HG02759 (cell line): Measurements from ENCODE around the gene PTPRD.

Experiments
- ATAC-seq: cut with Tn5 transposase; IDR thresholded peaks from one replicate; pipeline ENCODE4 v1.9.1; 2021; ENCODE audit warnings: mild to moderate bottlenecking, moderate library complexity; ENCODE audit not compliant: unreplicated experiment

The PTPRD gene

GRCh38 chr9:9670454-9670853 lies 942.3 kb downstream of the PTPRD start:
- no peak for ATAC-seq

- no peak for ATAC-seq
Observed at GRCh38 chr9:9645006-9645405, 967.8 kb downstream of the PTPRD start.

GRCh38 chr9:9631284-9631683 lies 981.5 kb downstream of the PTPRD start:
- ATAC-seq: peak; percentile 68

- no peak for ATAC-seq
Observed at GRCh38 chr9:9625248-9625647, 987.6 kb downstream of the PTPRD start.

GRCh38 chr9:9623506-9623905 lies 989.3 kb downstream of the PTPRD start:
- no peak for ATAC-seq

- no peak for ATAC-seq
Observed at GRCh38 chr9:9621355-9621940, 991.4 kb downstream of the PTPRD start.

GRCh38 chr9:9620736-9621135 lies 992.1 kb downstream of the PTPRD start:
- ATAC-seq: no peak

GRCh38 chr9:9615086-9615485 lies 997.7 kb downstream of the PTPRD start:
- ATAC-seq: no peak

GRCh38 chr9:9614607-9615006 lies 998.2 kb downstream of the PTPRD start:
- ATAC-seq: no peak

- no peak for ATAC-seq
Observed at GRCh38 chr9:9612755-9613154, 1000.0 kb downstream of the PTPRD start.

GRCh38 chr9:9612270-9612669 lies 1000.5 kb downstream of the PTPRD start:
- peak; percentile 75 for ATAC-seq

- no peak for ATAC-seq
Observed at GRCh38 chr9:9605681-9606080, 1007.1 kb downstream of the PTPRD start.

- no peak for ATAC-seq
Observed at GRCh38 chr9:9603345-9603744, 1009.5 kb downstream of the PTPRD start.

GRCh38 chr9:9598723-9599122 lies 1014.1 kb downstream of the PTPRD start:
- no peak for ATAC-seq

GRCh38 chr9:9592104-9592503 lies 1020.7 kb downstream of the PTPRD start:
- no peak for ATAC-seq

- no peak for ATAC-seq
Observed at GRCh38 chr9:9585920-9586319, 1026.9 kb downstream of the PTPRD start.

GRCh38 chr9:9574080-9574479 lies 1038.7 kb downstream of the PTPRD start:
- no peak for ATAC-seq

- no peak for ATAC-seq
Observed at GRCh38 chr9:9565700-9566099, 1047.1 kb downstream of the PTPRD start.

- ATAC-seq: no peak
Observed at GRCh38 chr9:9563817-9564216, 1049.0 kb downstream of the PTPRD start.

GRCh38 chr9:9560382-9561035 lies 1052.3 kb downstream of the PTPRD start:
- no peak for ATAC-seq

- no peak for ATAC-seq
Observed at GRCh38 chr9:9558907-9559306, 1053.9 kb downstream of the PTPRD start.

- ATAC-seq: no peak
Observed at GRCh38 chr9:9557804-9558334, 1054.9 kb downstream of the PTPRD start.
